ENCODE results near the gene HOXA5. TPM values are rescaled to one million over a fixed set of nuclear protein-coding genes. Genes with fewer than 3 reads are reported as not detected.

HOXA5 gene
- total RNA-seq, 5 donors from 2014 or later (not counting 1 experiment from before 2014, with no cell fraction given): 0.18 to 0.32 TPM; not detected in 3

GRCh38 chr7:27164367-27165088 is 21.0 kb upstream of the HOXA5 start:
- WGBS (ENCODE audit: insufficient coverage): 14% methylated on average over 46 of the region's 47 CpGs
- Mint-ChIP-seq H3K27ac (peak overlapping the region in 1 of 2 donors; percentile 78), H3K4me1 (peaks cover 29 to 34% (median 34%) of the 10 kb centered on the region in 3 donors), H3K4me3 (peak overlapping the region in 2 of 3 donors; percentile 28 to 31), H3K36me3 (no peaks in the 10 kb centered on the region), H3K27me3 (peaks cover 54 to 82% of the 10 kb centered on the region in 2 donors), H3K9me3 (no peaks in the 10 kb centered on the region)
- Histone ChIP-seq H3K27ac (ENCODE audit: low read length) (no peak overlapping the region), H3K36me3 (ENCODE audit: control insufficient read depth in 2 of 2, extremely low read depth in 1 of 2, insufficient read depth in 1 of 2, low read length in 1 of 2) (no peaks in the 10 kb centered on the region), H3K27me3 (replicated peaks in 1 of 2; ENCODE audit: control insufficient read depth in 2 of 2, extremely low read depth in 1 of 2, insufficient read depth in 2 of 2, low read length in 1 of 2) (peaks cover 11 to 90% of the 10 kb centered on the region in 2 experiments), H3K9me3 (no peaks in the 10 kb centered on the region), H3K4me3 (ENCODE audit: control insufficient read depth in 1 of 2, extremely low read depth in 1 of 2, low read length in 1 of 2) (peak overlapping the region in 1 of 2 donors; percentile 65), H3K4me1 (ENCODE audit: control insufficient read depth in 1 of 2, extremely low read depth in 1 of 2, insufficient read depth in 2 of 2, low read length in 2 of 2) (peaks cover 4 to 68% of the 10 kb centered on the region in 2 experiments)
- ChIA-PET POLR2A (no interaction called here), CTCF (no interaction called here)
- ATAC-seq (replicated peaks in 1 of 4) (no peak), DNase-seq (no peak)

GRCh38 chr7:27164045-27164366 is 20.5 kb upstream of the HOXA5 start:
- Histone ChIP-seq H3K27me3 (replicated peaks in 1 of 2; ENCODE audit: control insufficient read depth in 2 of 2, extremely low read depth in 1 of 2, insufficient read depth in 2 of 2, low read length in 1 of 2) (peaks cover 11 to 90% of the 10 kb centered on the region in 2 experiments), H3K36me3 (ENCODE audit: control insufficient read depth in 2 of 2, extremely low read depth in 1 of 2, insufficient read depth in 1 of 2, low read length in 1 of 2) (no peaks in the 10 kb centered on the region), H3K9me3 (no peaks in the 10 kb centered on the region), H3K4me1 (ENCODE audit: control insufficient read depth in 1 of 2, extremely low read depth in 1 of 2, insufficient read depth in 2 of 2, low read length in 2 of 2) (peaks cover 4 to 63% of the 10 kb centered on the region in 2 experiments), H3K4me3 (ENCODE audit: control insufficient read depth in 1 of 2, extremely low read depth in 1 of 2, low read length in 1 of 2) (no peak overlapping the region), H3K27ac (ENCODE audit: low read length) (no peak overlapping the region)
- no peak for DNase-seq
- Mint-ChIP-seq H3K4me3 (no peak overlapping the region), H3K4me1 (peaks cover 30 to 34% (median 34%) of the 10 kb centered on the region in 3 donors), H3K27me3 (peaks cover 56 to 85% of the 10 kb centered on the region in 2 donors), H3K36me3 (no peaks in the 10 kb centered on the region), H3K27ac (peak overlapping the region in 1 of 2 donors; percentile 54), H3K9me3 (no peaks in the 10 kb centered on the region)
- no peak for ATAC-seq (replicated peaks in 1 of 4)
- ChIA-PET CTCF (interaction anchor here in 1 of 2 donors (0.9 kb wide), 1 partner anchor 309 kb away, joined by 4 read pairs; no protein-coding TSS in a partner anchor), POLR2A (no interaction called here)
- WGBS (ENCODE audit: insufficient coverage): 31% methylated on average over 8 of the region's 12 CpGs

GRCh38 chr7:27163288-27164044 is 20.0 kb upstream of the HOXA5 start:
- H3K4me1 ChIP-seq (ENCODE audit: control insufficient read depth in 1 of 2, extremely low read depth in 1 of 2, insufficient read depth in 2 of 2, low read length in 2 of 2): peaks cover 2 to 61% of the 10 kb centered on the region in 2 experiments
- H3K27me3 ChIP-seq (replicated peaks in 1 of 2; ENCODE audit: control insufficient read depth in 2 of 2, extremely low read depth in 1 of 2, insufficient read depth in 2 of 2, low read length in 1 of 2): peaks cover 13 to 90% of the 10 kb centered on the region in 2 experiments
- H3K4me3 ChIP-seq (ENCODE audit: control insufficient read depth in 1 of 2, extremely low read depth in 1 of 2, low read length in 1 of 2): no peak overlapping the region
- DNase-seq: no peak
- POLR2A ChIA-PET: interaction anchor here in 1 of 2 donors (0.6 to 0.7 kb wide), 2 partner anchors 10 to 718 kb away, joined by 3 to 4 read pairs; no protein-coding TSS in a partner anchor
- no peaks in the 10 kb centered on the region for H3K9me3 Mint-ChIP-seq
- H3K36me3 ChIP-seq (ENCODE audit: control insufficient read depth in 2 of 2, extremely low read depth in 1 of 2, insufficient read depth in 1 of 2, low read length in 1 of 2): no peaks in the 10 kb centered on the region
- ATAC-seq (replicated peaks in 1 of 4): no peak
- H3K4me1 Mint-ChIP-seq: peaks cover 30 to 33% (median 32%) of the 10 kb centered on the region in 3 donors
- H3K27me3 Mint-ChIP-seq: peaks cover 56 to 83% of the 10 kb centered on the region in 2 donors
- no peak overlapping the region for H3K27ac ChIP-seq (ENCODE audit: low read length)
- H3K4me3 Mint-ChIP-seq: no peak overlapping the region
- H3K36me3 Mint-ChIP-seq: no peaks in the 10 kb centered on the region
- CTCF ChIA-PET: interaction anchor here (0.6 to 3.6 kb wide), 17 partner anchors 8 to 1306 kb away, joined by 3 to 59 read pairs (median 4); partner anchors contain the start of gene HOXA3 (in 1 of the 2)
- 46% methylated on average over 18 of the region's 24 CpGs for WGBS (ENCODE audit: insufficient coverage)
- no peaks in the 10 kb centered on the region for H3K9me3 ChIP-seq
- H3K27ac Mint-ChIP-seq: no peak overlapping the region

- no peaks in the 10 kb centered on the region for H3K36me3 Mint-ChIP-seq
- H3K4me3 Mint-ChIP-seq: no peak overlapping the region
- Histone ChIP-seq H3K27ac (ENCODE audit: low read length) (no peak overlapping the region), H3K36me3 (ENCODE audit: control insufficient read depth in 2 of 2, extremely low read depth in 1 of 2, insufficient read depth in 1 of 2, low read length in 1 of 2) (no peaks in the 10 kb centered on the region), H3K4me1 (ENCODE audit: control insufficient read depth in 1 of 2, extremely low read depth in 1 of 2, insufficient read depth in 2 of 2, low read length in 2 of 2) (peaks cover 2 to 62% of the 10 kb centered on the region in 2 experiments), H3K27me3 (replicated peaks in 1 of 2; ENCODE audit: control insufficient read depth in 2 of 2, extremely low read depth in 1 of 2, insufficient read depth in 2 of 2, low read length in 1 of 2) (peaks cover 7 to 90% of the 10 kb centered on the region in 2 experiments), H3K9me3 (no peaks in the 10 kb centered on the region), H3K4me3 (ENCODE audit: control insufficient read depth in 1 of 2, extremely low read depth in 1 of 2, low read length in 1 of 2) (no peak overlapping the region)
- no peak overlapping the region for H3K27ac Mint-ChIP-seq
- WGBS (ENCODE audit: insufficient coverage): no CpG with 5 or more reads among the region's 7 CpGs
- peaks cover 33 to 37% (median 37%) of the 10 kb centered on the region in 3 donors for H3K4me1 Mint-ChIP-seq
- H3K9me3 Mint-ChIP-seq: no peaks in the 10 kb centered on the region
- no peak for DNase-seq
- CTCF ChIA-PET: interaction anchor here (0.6 to 3.6 kb wide), 22 partner anchors 9 to 1305 kb away, joined by 3 to 59 read pairs (median 5); partner anchors contain the start of gene HOXA3 (in 1 of the 2)
- POLR2A ChIA-PET: interaction anchor here in 1 of 2 donors (0.6 to 0.7 kb wide), 5 partner anchors 10 to 1306 kb away, joined by 3 to 8 read pairs (median 3); no protein-coding TSS in a partner anchor
- peaks cover 56 to 83% of the 10 kb centered on the region in 2 donors for H3K27me3 Mint-ChIP-seq
- ATAC-seq (replicated peaks in 1 of 4): no peak
These were observed 19.2 kb upstream of the HOXA5 start for GRCh38 chr7:27162561-27163287.

- CTCF ChIA-PET: interaction anchor here (0.6 to 3.6 kb wide), 25 partner anchors 10 to 1305 kb away, joined by 3 to 59 read pairs (median 6); no protein-coding TSS in a partner anchor
- H3K4me1 Mint-ChIP-seq: peaks cover 31 to 39% (median 38%) of the 10 kb centered on the region in 3 donors
- H3K27ac ChIP-seq (ENCODE audit: low read length): no peak overlapping the region
- no peak overlapping the region for H3K27ac Mint-ChIP-seq
- ATAC-seq (replicated peaks in 1 of 4) (no peak), DNase-seq (peak in 1 of 35 experiments; percentile 20)
- POLR2A ChIA-PET: interaction anchor here in 1 of 2 donors (0.6 kb wide), 5 partner anchors 14 to 1305 kb away, joined by 3 to 8 read pairs (median 3); no protein-coding TSS in a partner anchor
- no peaks in the 10 kb centered on the region for H3K36me3 ChIP-seq (ENCODE audit: control insufficient read depth in 2 of 2, extremely low read depth in 1 of 2, insufficient read depth in 1 of 2, low read length in 1 of 2)
- H3K9me3 ChIP-seq: no peaks in the 10 kb centered on the region
- no peaks in the 10 kb centered on the region for H3K9me3 Mint-ChIP-seq
- peaks cover 56 to 83% of the 10 kb centered on the region in 2 donors for H3K27me3 Mint-ChIP-seq
- no peak overlapping the region for H3K4me3 Mint-ChIP-seq
- no peak overlapping the region for H3K4me3 ChIP-seq (ENCODE audit: control insufficient read depth in 1 of 2, extremely low read depth in 1 of 2, low read length in 1 of 2)
- 66% methylated on average over 22 of the region's 30 CpGs for WGBS (ENCODE audit: insufficient coverage)
- peaks cover 2 to 63% of the 10 kb centered on the region in 2 experiments for H3K4me1 ChIP-seq (ENCODE audit: control insufficient read depth in 1 of 2, extremely low read depth in 1 of 2, insufficient read depth in 2 of 2, low read length in 2 of 2)
- H3K27me3 ChIP-seq (replicated peaks in 1 of 2; ENCODE audit: control insufficient read depth in 2 of 2, extremely low read depth in 1 of 2, insufficient read depth in 2 of 2, low read length in 1 of 2): peaks cover 2 to 91% of the 10 kb centered on the region in 2 experiments
- no peaks in the 10 kb centered on the region for H3K36me3 Mint-ChIP-seq
These were observed 18.5 kb upstream of the HOXA5 start for GRCh38 chr7:27161721-27162560.
